ENCODE measurements around the gene ANKRD63.

Gene ANKRD63

DNA sequence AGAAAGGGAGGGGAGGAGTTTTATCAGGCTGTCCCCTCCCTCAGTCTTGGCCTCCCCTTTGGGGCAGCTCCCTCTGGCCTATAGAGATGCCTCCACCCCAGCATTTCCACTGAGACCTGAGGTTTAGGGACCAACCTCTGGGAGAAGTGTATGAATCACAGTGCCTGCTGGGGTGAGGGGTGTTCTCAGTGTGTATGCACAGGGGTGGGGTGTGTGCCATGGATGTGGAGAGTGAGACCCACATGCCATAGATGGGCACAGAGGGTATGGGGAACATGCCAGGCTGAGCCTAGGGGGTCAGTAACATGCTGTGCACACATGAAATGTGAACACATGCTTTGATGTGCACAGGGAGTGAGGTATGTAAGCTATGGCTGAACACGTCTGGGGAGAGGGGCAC, 12.4 kb upstream of the ANKRD63 start:
- DNase-seq: no peak

DNA sequence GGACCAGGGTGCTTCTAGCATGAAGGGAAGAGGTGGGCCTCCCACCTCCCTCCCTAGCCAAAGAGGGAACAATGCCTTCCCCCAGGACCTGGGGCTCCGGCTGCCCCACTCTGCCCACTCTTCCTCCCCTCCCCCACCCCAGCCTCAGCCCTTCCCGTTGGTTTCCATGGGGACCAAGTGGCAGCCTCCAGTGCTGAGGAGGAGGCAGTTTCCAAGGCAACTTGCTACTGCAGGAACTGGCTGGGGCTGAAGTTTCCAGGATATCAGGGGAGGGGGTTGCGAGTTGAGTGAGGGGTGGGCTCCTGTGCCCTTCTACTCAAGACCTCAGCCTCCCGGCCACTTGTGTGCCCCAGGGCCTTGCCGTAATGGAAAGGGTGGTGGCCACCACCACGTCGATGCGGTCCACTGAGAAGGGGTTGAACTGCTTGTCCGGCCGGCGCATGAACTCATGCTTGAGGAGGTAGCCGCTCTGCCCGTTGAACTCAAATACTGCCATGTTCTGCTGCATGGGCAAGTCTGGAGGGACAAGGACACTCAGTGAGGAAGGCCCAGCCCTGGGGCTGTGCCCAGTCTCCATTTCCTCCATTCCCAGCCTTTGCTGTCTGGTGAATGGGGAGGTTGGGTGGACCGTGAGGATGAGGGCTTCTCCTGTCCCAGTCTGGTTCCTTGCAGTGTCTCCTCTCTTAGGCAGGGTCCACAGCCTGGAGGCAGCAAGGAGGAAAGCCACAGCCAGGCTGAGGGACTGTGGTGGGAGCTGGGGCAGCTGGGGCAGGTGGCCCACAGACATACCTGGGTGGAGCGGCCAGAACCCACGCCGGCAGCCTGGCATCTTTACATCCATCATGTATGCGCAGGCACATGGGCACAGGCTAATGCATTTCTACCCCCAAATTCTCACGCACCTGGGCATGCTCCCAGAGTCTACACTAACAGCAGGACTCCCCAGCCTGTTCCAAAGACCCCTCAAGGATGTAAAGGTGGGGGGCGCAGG, 11.3 kb upstream of the ANKRD63 start:
- no peak for DNase-seq

DNA sequence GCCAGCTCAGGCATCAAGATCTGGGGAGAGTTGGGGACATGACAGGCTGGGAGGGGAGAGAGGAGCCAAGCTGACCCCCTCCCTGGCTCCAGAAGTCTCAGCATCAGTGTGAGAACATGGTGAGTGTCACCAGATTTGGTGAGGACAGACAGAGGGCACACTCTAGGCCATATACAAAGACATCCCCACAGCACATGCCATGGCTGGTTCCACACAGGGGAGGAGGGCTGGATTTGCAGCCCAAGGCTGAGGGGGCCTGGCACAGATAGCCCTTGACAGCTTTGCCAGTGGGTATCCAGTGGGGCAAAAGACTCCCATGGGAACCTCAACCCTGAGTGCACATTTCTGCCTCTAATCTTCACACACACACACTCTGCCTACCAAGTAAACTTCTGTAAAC, 10.1 kb upstream of the ANKRD63 start:
- DNase-seq: no peak

DNA sequence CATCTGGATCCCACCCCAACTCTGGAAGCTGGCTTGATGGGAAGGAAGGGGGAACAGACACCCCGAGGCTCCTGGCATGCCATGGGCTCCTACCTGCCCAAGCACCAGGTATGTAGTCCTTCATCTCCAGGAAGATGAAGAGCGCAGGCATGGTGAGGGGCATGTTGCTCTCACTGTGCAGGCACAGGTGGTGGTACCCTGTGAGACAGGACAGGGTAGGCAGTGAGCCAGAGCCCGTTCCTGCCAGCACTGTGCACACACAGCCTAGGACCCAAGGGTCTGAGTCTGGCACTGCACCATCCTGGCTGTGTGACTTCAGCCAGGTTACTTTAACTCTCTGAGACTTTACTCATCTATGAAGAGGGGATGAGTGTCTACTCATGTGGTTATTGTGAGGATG, 9.4 kb upstream of the ANKRD63 start:
- DNase-seq: no peak

DNA sequence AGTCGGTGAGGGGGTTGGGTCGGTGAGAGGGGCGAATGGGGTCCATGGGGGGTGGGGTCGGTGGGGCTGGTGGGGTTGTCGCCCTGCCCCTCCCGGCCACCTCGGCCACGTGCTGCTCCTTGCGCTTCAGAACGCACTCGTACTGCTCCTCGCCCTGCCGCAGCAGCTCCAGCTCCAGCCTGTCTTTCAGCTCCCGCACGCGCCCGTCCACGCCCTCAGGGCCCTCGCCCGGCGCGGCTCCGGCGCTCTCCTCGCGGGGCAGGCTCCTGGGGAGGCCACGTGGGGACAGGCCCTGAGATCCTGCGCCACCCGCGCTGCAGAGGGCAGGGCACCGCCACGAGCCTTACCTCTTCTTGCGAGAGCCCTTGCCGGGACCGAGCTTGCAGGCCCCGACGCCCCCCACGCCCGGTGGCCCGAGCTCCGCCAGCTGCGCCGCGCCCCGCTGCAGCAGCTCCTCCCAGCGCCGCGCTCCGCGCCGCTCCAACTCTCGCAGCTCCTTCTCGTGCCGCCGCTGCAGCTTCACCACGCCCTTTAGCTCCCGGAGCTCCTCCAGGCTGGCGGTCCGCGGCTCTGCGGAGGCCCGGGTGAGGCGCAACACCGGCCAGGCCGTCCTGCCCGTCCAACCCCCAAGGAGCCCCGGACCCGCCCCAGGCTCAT, 8.2 kb upstream of the ANKRD63 start:
- no peak for DNase-seq

DNA sequence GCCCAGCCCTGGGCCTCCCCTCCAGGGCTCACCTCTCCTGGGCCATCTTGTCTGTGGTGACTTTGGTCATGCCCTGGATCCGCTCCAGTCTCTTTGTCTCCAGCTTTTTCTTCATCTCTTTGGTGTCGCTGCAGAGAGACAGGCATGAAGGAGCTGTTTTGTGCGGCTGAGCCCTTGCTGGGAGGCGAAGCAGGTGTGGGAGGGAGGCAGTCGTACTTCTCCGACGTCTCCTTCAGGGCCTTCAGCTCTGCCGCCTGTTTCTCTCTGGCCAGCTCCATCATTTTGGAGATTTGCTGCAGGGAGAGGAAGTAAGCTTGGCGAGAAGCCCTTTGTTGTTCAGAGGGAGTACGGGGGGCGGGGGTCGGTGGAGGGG, 7.7 kb upstream of the ANKRD63 start:
- no peak for DNase-seq

DNA sequence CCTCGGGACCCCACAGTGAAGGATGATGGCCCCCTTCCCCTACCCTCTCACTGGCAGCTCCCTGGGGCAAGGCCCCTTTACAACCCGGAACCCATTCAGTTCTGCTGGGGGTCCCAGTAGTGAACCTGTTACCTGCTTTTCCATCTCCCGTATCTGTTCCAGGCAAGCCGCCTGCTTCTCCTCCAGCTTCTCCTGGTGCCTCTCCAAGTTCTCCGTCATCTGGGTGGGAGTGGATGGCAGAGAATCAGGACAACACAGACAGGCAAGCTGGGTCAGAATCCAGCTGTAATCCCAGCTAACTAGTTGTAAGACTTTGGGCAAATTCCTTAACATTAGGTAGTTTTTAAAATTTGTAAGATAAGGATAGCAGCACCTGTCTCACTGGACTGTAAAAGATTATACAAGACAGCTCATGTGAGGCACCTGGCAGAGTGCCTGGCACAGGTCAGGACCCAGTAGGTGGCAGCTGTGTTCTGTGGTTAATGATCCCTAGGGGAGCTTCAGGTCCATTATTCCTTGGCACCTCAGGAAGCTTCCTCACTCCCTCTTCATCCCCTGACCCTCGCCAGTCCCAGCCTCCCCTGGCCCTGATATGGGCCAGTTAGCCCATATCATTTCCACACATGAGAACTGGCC, 6.4 kb upstream of the ANKRD63 start:
- no peak for DNase-seq

DNA sequence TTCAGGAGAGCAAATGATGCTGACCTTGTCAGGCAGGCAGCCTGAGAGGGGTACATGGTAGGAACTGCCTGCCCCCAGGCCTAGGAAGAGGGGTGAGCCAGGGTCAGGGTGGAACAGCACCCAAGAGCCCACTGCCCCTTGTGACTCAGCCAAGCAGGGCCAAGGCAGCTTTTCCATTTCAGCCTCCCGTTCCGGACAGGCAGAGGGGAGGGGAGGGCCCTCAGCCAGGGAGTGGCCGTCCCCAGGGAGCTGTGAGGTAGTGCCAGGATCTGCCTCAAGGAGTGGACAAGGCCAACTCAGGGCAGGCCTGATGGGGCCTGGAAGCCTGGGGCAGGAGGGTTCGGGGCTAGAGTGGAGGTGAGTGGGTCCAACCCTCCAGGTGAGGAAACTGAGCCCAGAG, 5.1 kb upstream of the ANKRD63 start:
- DNase-seq: no peak

DNA sequence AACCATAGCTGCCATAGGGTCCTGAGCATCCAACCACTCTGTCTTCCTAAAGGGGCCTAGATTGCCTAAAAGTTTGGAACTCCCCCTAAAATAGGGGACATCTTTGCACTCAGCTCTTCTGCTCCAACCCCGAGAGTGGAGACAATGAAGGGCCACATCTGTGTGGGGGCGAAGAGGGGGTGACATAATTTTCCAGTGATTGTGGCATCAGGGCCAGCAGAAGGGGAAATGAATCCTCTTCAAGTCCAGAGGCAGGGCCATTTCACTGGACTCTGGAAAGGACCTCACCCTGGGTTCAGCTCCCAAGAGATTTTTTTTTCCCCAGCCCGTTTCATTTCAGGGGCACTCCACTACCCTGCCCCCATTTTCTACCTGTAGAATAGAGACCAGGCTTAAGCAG, 4.6 kb upstream of the ANKRD63 start:
- DNase-seq: no peak

DNA sequence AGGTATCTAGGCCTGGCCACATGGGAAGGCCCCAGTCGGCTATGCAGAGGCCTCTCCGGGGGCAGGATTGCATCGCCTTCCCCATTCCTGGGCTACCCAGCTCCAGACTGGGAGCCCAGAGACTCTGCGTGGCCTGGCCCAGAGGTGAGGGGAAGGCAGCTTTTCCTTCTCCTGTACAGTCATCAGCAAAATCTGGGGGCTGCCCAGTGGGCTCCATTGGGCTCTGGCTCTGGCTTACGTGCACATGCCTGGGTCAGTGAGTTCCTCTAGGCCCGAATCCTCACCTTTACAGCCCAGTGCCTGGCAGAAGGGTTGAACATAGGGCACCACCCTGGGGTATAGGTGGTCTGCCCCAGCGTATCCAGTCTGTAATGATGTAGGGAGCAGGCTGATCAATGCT, 3.9 kb upstream of the ANKRD63 start:
- no peak for DNase-seq

DNA sequence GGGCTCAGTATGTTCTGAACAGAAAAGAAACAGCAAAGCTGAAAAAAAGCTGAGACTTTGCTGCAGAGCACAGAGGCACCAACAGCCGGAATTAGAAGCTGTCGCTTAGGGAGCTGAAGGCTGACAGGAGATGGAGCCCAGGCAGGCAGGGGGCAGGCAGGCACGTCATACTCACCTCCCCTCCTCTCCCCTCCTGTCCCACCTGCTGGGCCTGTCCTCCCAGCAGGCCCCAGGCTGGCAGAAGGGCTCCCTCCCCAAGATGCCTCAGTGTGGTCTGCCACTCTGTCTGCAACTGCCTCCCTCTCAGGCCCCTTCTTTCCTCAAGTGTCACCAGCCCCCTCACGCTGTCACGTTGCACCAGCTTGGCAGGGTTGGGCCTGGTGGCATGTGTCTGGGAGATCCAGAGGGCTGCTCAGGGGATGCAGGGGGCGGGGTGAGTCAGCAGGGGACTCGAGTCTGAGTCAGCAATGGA, 3.2 kb upstream of the ANKRD63 start:
- DNase-seq: no peak

DNA sequence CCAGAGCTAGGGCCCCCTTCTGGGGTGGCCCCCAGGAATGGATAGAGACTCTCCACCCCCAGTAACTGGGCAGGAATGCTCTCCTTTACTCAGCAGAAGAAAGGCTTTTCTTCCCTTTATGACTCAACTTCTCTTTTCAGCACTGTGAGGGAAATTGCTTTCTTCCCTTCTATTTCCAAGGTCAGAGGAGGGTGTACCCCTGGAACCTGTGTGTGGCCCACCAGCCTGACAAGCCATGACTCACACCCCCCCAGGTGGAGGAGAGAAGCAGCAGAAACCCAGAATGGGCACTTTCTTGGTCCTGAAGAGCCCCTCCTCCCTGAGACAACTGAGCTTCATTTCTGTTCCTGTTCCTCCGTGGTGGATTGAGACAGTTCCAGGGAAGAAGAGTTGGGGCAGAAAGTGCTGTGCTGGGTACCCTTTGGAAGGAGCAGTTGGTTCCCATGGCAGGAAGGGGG, 2.7 kb upstream of the ANKRD63 start:
- no peak for DNase-seq

DNA sequence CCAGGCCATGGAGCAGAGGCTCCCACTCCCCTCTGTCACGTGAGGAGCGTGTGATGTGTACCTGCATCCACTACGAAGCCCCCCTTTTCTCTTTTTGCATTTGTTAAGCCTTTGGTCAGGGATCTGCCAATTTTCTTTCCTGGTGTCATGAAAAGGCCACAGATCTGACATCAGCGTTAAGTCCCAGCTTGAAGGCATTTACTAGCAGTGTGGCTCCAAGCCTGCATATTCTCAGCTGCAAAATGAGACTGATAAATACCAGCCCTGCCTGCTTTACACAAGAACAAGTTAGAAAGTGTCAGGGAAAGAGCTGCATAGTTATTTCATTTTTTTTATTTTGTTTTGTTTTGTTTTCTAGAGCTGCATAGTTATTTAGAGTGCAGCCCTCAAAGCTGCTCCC, 2.3 kb upstream of the ANKRD63 start:
- no peak for DNase-seq

DNA sequence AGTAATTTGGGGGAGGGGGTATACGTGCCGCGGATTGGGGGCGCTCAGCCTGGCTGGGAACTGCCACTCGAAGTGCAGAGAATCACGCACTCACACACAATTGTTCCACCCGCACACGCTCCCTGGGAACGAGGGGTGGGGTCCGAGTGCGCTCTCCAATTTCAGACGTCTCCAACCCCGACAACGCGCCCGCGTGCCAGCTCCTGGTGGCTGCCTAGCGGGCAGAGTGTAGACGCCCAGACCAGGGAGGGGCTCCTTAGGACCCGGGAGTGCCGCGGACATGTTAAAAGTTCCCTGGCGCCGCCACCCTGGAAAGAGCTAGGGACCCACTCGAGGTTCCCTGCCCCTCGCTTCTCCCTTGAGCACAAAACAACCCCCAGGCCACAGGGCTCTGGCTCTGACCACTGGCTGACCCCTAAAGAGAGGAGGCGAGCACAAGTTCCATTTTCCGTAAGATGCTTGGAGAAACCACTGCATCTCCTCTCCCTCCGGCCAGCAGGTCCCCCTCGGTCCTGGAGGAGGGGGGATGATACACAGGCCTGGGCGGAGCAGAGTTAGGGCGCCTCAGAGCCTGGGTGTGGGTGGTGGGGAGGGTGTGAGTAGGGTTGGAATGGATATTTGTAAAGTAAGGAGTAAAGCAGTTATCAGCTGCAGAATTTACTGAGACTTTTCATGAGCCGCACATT, 894 bp upstream of the ANKRD63 start:
- DNase-seq: no peak

DNA sequence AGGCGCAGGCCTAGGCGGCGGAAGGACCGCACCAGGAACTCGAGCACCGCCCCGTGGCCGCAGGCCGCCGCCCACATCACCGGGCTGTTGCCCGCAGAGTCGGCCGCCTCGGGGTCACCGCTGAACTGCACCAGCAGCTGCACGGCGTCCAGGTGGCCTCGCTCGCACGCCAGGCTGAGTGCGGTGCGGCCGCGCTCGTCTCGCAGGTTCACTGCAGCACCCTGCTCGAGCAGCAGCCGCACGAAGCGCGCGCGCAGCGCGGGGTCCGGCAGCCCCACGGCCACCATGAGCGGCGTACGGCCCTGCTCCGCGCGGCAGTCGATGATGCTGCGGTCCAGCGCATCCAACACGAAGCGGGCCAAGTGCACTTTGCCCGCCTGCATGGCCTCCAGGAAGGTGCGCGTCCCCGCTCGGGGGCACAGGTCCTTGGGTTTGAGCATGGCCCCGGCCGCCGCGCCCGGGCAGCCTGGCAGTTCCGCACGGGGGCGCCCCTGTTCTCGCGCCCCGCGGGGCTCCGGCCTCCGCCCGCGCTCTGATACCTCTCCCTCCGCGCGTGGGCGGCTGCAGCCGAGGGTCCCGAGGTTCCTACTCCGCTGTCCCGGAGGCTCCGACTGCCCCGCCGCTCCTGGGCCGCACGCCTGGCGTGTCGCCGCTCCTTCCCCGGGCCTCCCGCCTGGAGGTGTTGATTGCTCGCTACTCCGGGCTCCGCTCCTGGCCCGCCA, 556 bp downstream of the ANKRD63 start:
- no peak for DNase-seq

DNA sequence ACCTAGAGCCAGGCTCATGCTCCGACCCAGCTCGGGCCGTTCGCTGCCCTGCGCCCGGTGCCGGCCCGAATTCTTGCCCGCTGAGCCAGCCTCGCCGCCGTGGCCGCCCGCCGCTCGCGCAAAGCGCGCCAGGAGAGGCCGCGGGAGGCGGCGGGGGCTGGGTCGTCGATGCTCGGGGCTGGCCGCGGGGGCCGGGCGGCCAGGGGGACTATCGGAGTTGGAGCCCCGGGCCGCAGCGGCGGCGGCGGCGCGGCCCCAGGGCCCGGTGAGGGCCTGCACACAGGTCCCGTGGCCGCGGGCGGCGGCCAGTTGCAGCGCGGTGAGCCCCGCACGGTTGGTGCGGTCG, 1.1 kb downstream of the ANKRD63 start:
- DNase-seq: no peak

DNA sequence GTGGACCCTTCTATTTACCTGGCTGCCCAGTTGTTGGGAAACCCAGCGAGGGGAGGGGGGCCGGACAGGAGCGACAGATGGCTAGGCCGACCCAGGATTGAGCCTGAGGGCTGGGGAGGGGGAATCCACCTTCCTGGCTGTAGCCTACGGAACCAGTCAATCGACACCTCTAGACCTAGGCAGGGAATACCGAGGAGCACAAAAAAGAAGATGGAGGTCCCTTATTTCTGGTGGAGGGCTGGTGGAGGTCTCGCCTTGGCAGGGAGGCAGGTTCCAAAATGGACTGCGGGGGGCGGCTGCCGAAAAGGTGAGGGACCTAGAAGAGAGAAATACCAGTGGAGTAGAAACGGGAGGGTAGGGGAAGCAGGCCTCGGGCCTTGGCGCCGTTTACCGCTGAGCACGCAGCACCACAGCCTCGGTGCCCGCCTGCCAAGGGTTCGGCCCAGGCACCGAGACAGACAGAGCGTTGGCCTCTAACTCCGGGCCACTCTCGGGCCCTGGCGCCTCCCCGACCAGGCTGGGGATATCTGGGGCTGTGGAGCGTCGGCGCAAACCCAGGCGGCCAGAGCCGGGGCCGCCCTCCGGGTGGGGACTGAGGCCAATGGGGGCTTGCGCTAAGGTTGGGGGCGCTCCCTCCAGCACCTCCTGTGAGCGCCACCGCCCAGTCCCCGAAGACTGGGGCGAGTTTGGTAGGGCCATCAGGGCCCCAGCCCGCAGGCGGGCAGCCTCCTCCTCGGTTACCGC, 1.6 kb downstream of the ANKRD63 start:
- DNase-seq: no peak

DNA sequence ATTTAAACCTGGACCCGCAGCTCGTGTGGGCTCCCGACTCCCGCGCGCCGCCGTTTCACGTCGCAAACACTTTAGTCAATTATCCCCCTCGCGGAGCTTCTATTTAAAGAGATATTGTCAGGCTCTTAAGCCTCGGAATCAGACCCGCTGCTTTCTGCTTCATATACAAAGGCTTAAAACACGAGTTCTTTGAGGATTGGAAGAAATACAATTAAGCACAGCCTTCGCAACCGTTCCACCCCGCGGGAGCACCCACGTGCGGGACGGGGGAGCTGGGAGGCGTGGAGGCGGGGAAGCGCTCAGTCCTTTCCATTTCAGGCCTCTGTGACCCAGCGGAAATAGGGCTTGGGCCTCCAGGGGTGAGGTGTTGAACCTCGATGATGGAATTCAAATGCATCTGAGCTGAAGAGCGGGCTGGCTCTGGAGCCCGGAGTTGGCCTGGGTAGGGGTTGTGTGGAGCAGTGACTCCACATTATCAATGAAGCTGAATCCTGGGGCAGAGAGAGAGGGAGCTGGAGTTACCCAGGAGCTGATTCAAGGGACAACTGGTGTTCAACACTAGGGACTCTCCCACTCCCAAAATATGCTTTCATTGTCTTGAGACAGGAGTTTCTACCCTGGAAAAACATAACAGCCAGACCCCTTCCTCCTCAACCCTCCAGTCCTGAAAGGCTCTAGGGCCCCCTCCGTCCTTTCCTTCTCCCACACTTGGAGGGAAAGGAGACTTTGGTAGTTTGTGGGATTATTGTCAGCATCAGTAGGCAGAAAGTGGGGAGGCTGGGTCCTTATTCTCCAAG, 2.4 kb downstream of the ANKRD63 start:
- DNase-seq: no peak

DNA sequence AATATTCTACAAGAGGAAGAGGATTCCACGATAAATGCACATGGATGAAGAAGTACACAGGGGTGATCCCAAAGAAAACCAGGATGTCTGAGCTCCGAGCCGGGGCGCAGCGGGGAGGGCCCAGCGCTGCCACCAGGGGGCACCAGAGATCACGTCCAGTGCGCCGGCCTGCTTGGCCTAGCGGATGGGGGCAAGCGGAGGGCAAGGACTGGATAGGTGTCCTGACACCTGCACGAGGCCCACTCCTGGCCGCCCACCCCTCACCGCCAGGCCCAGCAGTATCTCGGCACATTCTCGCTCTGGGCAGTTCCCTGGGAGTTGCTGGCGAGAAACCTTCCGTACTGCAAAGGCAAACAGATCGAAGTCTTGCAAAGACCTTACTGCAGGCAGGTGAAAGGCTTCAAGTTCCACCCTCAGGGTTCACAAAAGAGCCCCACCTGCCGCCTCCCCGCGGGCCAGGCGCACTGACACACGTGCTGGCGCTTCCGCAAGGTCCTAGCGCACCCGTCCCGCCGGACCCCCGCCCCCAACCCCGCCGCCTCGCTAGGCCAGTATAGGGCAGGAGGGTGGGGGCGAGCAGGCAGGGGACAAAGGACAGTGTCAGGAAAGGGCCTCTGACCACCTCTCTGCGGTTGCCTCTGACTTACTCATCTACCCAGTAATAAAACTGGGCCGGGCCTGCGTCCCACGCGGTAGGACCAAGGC, 3.3 kb downstream of the ANKRD63 start:
- DNase-seq: no peak

DNA sequence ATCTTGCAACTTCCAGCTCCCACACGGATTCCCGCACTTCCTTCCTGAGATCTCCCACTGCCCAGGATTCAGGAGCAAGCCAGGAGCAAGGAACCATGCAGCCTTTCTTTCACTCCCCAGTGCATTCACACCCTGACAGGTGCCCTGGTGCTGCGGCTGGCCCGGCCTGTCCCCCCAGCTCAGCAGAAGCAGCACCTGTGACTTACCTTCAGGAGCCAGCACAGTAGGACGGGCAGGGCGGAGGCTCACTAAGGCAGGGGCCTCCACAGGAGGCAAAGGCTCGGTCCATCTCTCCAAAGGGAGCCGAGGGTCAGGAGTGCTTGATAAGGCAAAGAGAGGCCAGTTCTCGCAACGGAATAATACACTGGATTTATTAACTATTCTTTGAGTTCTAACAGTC, 4.8 kb downstream of the ANKRD63 start:
- no peak for DNase-seq

All from NCI-H446 treated with DMSO at 0.1 percent for 48 hours (cell line).